ENCODE measurements around the gene ANTXR1. TPM values are rescaled to one million over a fixed set of nuclear protein-coding genes. Genes with fewer than 3 reads are reported as not detected.

Gene ANTXR1
- total and polyA plus RNA-seq, 2 of the 8 experiments (the other 6 are each of a cell fraction or from before 2014, with no cell fraction given) = 15.8 to 44.3 TPM

DNA sequence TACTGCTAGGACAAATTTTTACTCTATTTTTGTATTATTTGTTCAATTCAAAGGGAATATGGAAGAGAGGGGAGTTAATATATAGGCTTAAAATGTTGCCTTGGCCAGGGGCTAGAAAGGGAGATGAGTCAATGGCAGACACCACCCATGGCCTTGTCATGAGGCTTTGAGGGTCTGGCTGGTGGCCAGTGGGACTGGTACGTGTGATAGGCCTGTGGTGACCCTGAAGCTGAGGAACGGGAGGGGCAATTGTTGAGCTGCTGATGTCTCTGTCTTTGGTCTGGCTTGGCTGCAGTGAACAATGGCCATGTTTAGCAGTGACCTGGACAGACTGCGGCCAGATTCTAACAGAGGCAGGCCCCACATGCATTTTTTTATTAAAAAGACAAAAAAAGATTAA is 20.0 kb upstream of the ANTXR1 start:
- H3K23ac ChIP-seq (ENCODE audit: insufficient read length) = no peak overlapping the region

More for the DNA sequence above, 20.0 kb upstream of the ANTXR1 start:
- Histone ChIP-seq H2BK20ac (ENCODE audit: low read length) (no peak overlapping the region), H2BK120ac (replicated peaks; ENCODE audit: low read depth, low read length) (no peak overlapping the region), H3K27ac (ENCODE audit: low read depth, low read length) (no peak overlapping the region), H3K23me2 (ENCODE audit: low read depth, low read length) (peaks cover 1% of the 10 kb centered on the region; the same call in 1 of the 2 replicates), H2AFZ (ENCODE audit: low read length) (no peak overlapping the region), H3K36me3 (ENCODE audit: control insufficient read depth in 2 of 4, insufficient read depth in 4 of 4, low read length in 3 of 4) (no peaks in the 10 kb centered on the region), H2AK5ac (ENCODE audit: low read depth, low read length) (no peak overlapping the region), H3K14ac (ENCODE audit: insufficient read length) (no peak overlapping the region), H3K9me3 (ENCODE audit: insufficient read depth in 2 of 2, low read depth in 1 of 2, low read length in 1 of 2) (no peaks in the 10 kb centered on the region), H3K79me2 (ENCODE audit: control insufficient read depth in 1 of 2, insufficient read depth in 2 of 2, low read length in 2 of 2) (no peaks in the 10 kb centered on the region), H3K4me1 (replicated peaks in 1 of 4; ENCODE audit: control insufficient read depth in 3 of 4, insufficient read depth in 4 of 4, low read length in 3 of 4) (no peaks in the 10 kb centered on the region), H3K9ac (replicated peaks in 1 of 4; ENCODE audit: extremely low read depth in 1 of 4, low read depth in 3 of 4, low read length in 3 of 4) (no peak overlapping the region), H3K79me1 (ENCODE audit: low read depth, low read length) (no peaks in the 10 kb centered on the region), H2BK12ac (ENCODE audit: low read depth, low read length) (no peak overlapping the region), H4K5ac (ENCODE audit: insufficient read length, low read depth, low read length) (no peak overlapping the region), H4K91ac (replicated peaks; ENCODE audit: insufficient read length, low read length) (no peak overlapping the region), H3K4me3 (ENCODE audit: extremely low read depth in 1 of 4, insufficient read depth in 2 of 4, low read depth in 3 of 4, low read length in 4 of 4) (no peak overlapping the region), H3K27me3 (replicated peaks in 1 of 4; ENCODE audit: control insufficient read depth in 3 of 4, extremely low read depth in 1 of 4, insufficient read depth in 3 of 4, low read length in 3 of 4) (no peaks in the 10 kb centered on the region), H3K4me2 (ENCODE audit: insufficient read depth in 1 of 2, low read depth in 2 of 2, low read length in 2 of 2) (no peak overlapping the region), H3K18ac (ENCODE audit: extremely low read depth, low read length) (no peak overlapping the region), H4K8ac (ENCODE audit: extremely low read depth, insufficient read depth, low read length) (no peak overlapping the region), H4K20me1 (replicated peaks in 1 of 2; ENCODE audit: control insufficient read depth in 1 of 2, insufficient read depth in 2 of 2, low read length in 2 of 2) (no peaks in the 10 kb centered on the region), H3K4ac (replicated peaks; ENCODE audit: insufficient read length, low read depth, low read length) (no peak overlapping the region), H2BK15ac (ENCODE audit: low read length) (no peak overlapping the region), H2BK5ac (ENCODE audit: low read depth, low read length) (no peak overlapping the region), H3K56ac (replicated peaks; ENCODE audit: insufficient read length, low read depth, low read length) (no peak overlapping the region)
- FAIRE-seq (no peak), DNase-seq (ENCODE audit: low read depth in 1 of 2, low spot score in 2 of 2) (no peak)
- no peak for TF ChIP-seq EP300 (IDR thresholded peaks at IDR 0.05; ENCODE audit: borderline replicate concordance in 1 of 2, low read depth in 2 of 2, low read length in 2 of 2)
- TF ChIP-seq, protein P1, sequence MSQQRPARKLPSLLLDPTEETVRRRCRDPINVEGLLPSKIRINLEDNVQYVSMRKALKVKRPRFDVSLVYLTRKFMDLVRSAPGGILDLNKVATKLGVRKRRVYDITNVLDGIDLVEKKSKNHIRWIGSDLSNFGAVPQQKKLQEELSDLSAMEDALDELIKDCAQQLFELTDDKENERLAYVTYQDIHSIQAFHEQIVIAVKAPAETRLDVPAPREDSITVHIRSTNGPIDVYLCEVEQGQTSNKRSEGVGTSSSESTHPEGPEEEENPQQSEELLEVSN (IDR thresholded peaks at IDR 0.05) = no peak
- no peak for TF ChIP-seq YY1 (IDR thresholded peaks at IDR 0.05; ENCODE audit: low read depth, low read length)
- TF ChIP-seq FOSL1 (IDR thresholded peaks at IDR 0.05; ENCODE audit: insufficient read depth, low read depth, low read length) = no peak
- TF ChIP-seq TCF12 (IDR thresholded peaks at IDR 0.05; ENCODE audit: low read depth, low read length) = no peak
- TF ChIP-seq, protein P2, sequence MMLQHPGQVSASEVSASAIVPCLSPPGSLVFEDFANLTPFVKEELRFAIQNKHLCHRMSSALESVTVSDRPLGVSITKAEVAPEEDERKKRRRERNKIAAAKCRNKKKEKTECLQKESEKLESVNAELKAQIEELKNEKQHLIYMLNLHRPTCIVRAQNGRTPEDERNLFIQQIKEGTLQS (IDR thresholded peaks at IDR 0.05; ENCODE audit: insufficient read depth, low read depth, low read length) = no peak
- WGBS, 2 experiments (ENCODE audit: extremely low coverage in 1 of 2, insufficient coverage in 1 of 2, insufficient read length in 1 of 2, insufficient replicate concordance in 2 of 2, low coverage in 1 of 2, low lambda C conversion rate in 2 of 2, missing lambda C conversion rate in 1 of 2) = 90% methylated on average over 3 of the region's 3 CpGs; no CpG with 5 or more reads in 1 of the 2 experiments
- ChIA-PET POLR2A (ENCODE audit: partially characterized antibody) (no interaction called here), CTCF (ENCODE audit: partially characterized antibody) (interaction anchor here (1.1 to 1.7 kb wide), 2 partner anchors 18 to 49 kb away, joined by 3 to 7 read pairs; no protein-coding TSS in a partner anchor)

Measured in H1 (cell line).